CD8-positive, alpha-beta memory T cell (primary cell): ENCODE data around the gene PICK1. TPM values are rescaled to one million over a fixed set of nuclear protein-coding genes. Genes with fewer than 3 reads are reported as not detected.
A peak's percentile ranks its signal among the peaks of the same experiment; 100 is the strongest.
"Not testable (repeated sequence)": the region's sequence is repeated elsewhere in the genome, so short reads cannot be mapped to it uniquely, and the experiment has no call there.

Source experiments
- CTCF ChIA-PET: fragments of 350-600 bp; sonication (Branson Sonifier 250); formaldehyde crosslinking; loops from one replicate; lab custom pipeline; 2021; ENCODE audit warnings: antibody characterized with exemption; lab: Charles Lee
- POLR2A ChIA-PET: fragments of 350-600 bp; sonication (Branson Sonifier 250); formaldehyde crosslinking; loops from one replicate; lab custom pipeline; 2021; ENCODE audit warnings: antibody characterized with exemption; lab: Charles Lee
- DNase-seq, 5 donors: peaks; one replicate each; pipeline versions ENCODE4 v3.0.0 to v3.0.0-alpha.2; 2020 to 2022; ENCODE audit warnings: mixed read lengths in 1 of 5
- H3K27ac ChIP-seq: one replicate; pipeline ENCODE4 v1.7.0; 2013; ENCODE audit warnings: low read depth, mild to moderate bottlenecking, low read length, moderate library complexity
- H3K27me3 ChIP-seq: 2 replicates; pipeline ENCODE4 v1.7.0; 2013; ENCODE audit warnings: low read length, mild to moderate bottlenecking; ENCODE audit not compliant: insufficient read depth, poor library complexity, severe bottlenecking
- H3K36me3 ChIP-seq: 2 replicates; pipeline ENCODE4 v1.7.0; 2013; ENCODE audit warnings: mild to moderate bottlenecking, low read length, moderate library complexity; ENCODE audit not compliant: insufficient read depth
- H3K4me1 ChIP-seq: 2 replicates; pipeline ENCODE4 v1.7.0; 2013; ENCODE audit warnings: mild to moderate bottlenecking, low read length, moderate library complexity; ENCODE audit not compliant: insufficient read depth
- H3K4me3 ChIP-seq: 2 replicates; pipeline ENCODE4 v1.7.0; 2013; ENCODE audit warnings: mild to moderate bottlenecking, low read length
- H3K9me3 ChIP-seq: 2 replicates; pipeline ENCODE4 v1.7.0; 2013; ENCODE audit warnings: mild to moderate bottlenecking, low read length
- H3K27ac Mint-ChIP-seq, 8 donors: one replicate each; pipeline ENCODE4 v1.8.0; 2020 to 2021; ENCODE audit warnings: mixed read lengths in 8 of 8, mild to moderate bottlenecking in 6 of 8, inconsistent platforms in 3 of 8, moderate library complexity in 3 of 8
- H3K27me3 Mint-ChIP-seq, 2 donors: one replicate each; pipeline ENCODE4 v1.8.0; 2020 to 2021; ENCODE audit warnings: mixed read lengths in 2 of 2, mild to moderate bottlenecking in 1 of 2, moderate library complexity in 1 of 2
- H3K36me3 Mint-ChIP-seq, 3 donors: one replicate each; pipeline ENCODE4 v1.8.0; 2020 to 2021; ENCODE audit warnings: mixed read lengths in 3 of 3, inconsistent platforms in 1 of 3, mild to moderate bottlenecking in 1 of 3
- H3K4me1 Mint-ChIP-seq, 3 donors: one replicate each; pipeline ENCODE4 v1.8.0; 2020 to 2021; ENCODE audit warnings: mixed read lengths in 3 of 3, inconsistent platforms in 1 of 3, mild to moderate bottlenecking in 1 of 3
- H3K4me3 Mint-ChIP-seq, 7 donors: one replicate each; pipeline ENCODE4 v1.8.0; 2020 to 2021; ENCODE audit warnings: mixed read lengths in 7 of 7, mild to moderate bottlenecking in 6 of 7, moderate library complexity in 4 of 7, inconsistent platforms in 2 of 7
- H3K9me3 Mint-ChIP-seq, 5 donors: one replicate each; pipeline ENCODE4 v1.8.0; 2020 to 2022; ENCODE audit warnings: mixed read lengths in 5 of 5, mild to moderate bottlenecking in 3 of 5, moderate library complexity in 2 of 5, inconsistent platforms in 1 of 5
- polyA plus RNA-seq: library from polyadenylated mRNA; unstranded; fragments of 300-500 nt; fragmentation: Illumina TruSeq; gene quantifications from one replicate; pipeline ENCODE4 v1.2.3, GENCODE V29; 2021
- total RNA-seq, 2 experiments: library from RNA; stranded (reverse); gene quantifications; one replicate each; pipeline ENCODE4 v1.2.3, GENCODE V29; 2021

Gene PICK1
- total and polyA plus RNA-seq, 3 experiments from 2014 or later, result 9.4 to 22.5 (median 21.0) TPM

DNA sequence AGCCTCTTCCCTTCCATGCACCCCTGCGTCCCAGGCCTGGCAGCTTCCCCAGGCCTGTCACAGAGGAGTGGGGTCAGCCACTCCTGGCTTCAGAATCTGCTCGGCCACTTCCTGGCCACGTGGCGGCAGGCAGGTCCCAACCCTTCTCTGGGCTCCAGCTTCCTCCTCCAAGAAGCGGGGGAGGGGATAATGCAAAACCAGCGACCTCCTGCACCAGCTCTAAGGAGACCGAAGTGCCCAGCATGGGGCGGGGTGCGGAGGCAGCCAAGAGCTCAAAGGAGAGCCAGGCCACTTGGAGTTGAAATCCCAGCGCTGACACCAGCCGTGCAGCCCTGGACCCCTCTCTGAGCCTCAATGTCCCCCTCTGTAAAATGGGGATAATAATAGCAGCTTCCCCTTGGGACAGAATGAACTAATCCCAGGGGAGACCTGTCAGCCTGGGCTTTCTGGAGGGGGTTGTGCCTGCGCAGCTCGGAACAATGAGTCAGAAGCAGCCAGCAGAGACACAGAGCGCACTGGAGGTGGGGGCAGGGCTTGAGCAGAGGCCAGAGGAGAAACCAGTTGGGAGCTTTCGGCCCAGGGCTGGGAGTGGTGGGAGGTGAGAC lies 22.8 kb upstream of the PICK1 start:
- H3K27me3 Mint-ChIP-seq, result no peaks in the 10 kb centered on the region
- H3K4me3 ChIP-seq, result no peak overlapping the region
- H3K9me3 ChIP-seq, result no peaks in the 10 kb centered on the region
- H3K27me3 ChIP-seq, result no peaks in the 10 kb centered on the region
- H3K9me3 Mint-ChIP-seq, result no peaks in the 10 kb centered on the region
- DNase-seq, result no peak
- H3K4me1 ChIP-seq, result no peaks in the 10 kb centered on the region
- no peak overlapping the region for H3K27ac Mint-ChIP-seq
- ChIA-PET CTCF (interaction anchor here (4.7 kb wide), 1 partner anchor 18 kb away, joined by 17 read pairs; no protein-coding TSS in a partner anchor), POLR2A (no interaction called here)
- no peaks in the 10 kb centered on the region for H3K36me3 ChIP-seq
- H3K4me1 Mint-ChIP-seq, result peaks cover 0 to 2% (median 0%) of the 10 kb centered on the region in 3 donors
- no peak overlapping the region for H3K4me3 Mint-ChIP-seq
- peaks cover 0 to 1% (median 0%) of the 10 kb centered on the region in 3 donors for H3K36me3 Mint-ChIP-seq
- peak overlapping the region; percentile 54 for H3K27ac ChIP-seq

- H3K27ac Mint-ChIP-seq, result peak overlapping the region in 1 of 8 donors; percentile 96
- no peaks in the 10 kb centered on the region for H3K9me3 ChIP-seq
- no peaks in the 10 kb centered on the region for H3K27me3 Mint-ChIP-seq
- H3K36me3 ChIP-seq, result no peaks in the 10 kb centered on the region
- H3K4me3 ChIP-seq, result no peak overlapping the region
- H3K9me3 Mint-ChIP-seq, result no peaks in the 10 kb centered on the region
- POLR2A ChIA-PET, result no interaction called here
- no peak for DNase-seq
- peaks cover 0 to 2% (median 0%) of the 10 kb centered on the region in 3 donors for H3K4me1 Mint-ChIP-seq
- H3K36me3 Mint-ChIP-seq, result peaks cover 0 to 1% (median 0%) of the 10 kb centered on the region in 3 donors
- no peaks in the 10 kb centered on the region for H3K27me3 ChIP-seq
- no peaks in the 10 kb centered on the region for H3K4me1 ChIP-seq
- H3K4me3 Mint-ChIP-seq, result peak overlapping the region in 1 of 7 donors; percentile 83
- CTCF ChIA-PET, result interaction anchor here (4.7 kb wide), 1 partner anchor 17 kb away, joined by 17 read pairs; no protein-coding TSS in a partner anchor
- H3K27ac ChIP-seq, result peak overlapping the region; percentile 54
Measured at GRCh38 chr22:38034884-38035529, 22.2 kb upstream of the PICK1 start.

DNA sequence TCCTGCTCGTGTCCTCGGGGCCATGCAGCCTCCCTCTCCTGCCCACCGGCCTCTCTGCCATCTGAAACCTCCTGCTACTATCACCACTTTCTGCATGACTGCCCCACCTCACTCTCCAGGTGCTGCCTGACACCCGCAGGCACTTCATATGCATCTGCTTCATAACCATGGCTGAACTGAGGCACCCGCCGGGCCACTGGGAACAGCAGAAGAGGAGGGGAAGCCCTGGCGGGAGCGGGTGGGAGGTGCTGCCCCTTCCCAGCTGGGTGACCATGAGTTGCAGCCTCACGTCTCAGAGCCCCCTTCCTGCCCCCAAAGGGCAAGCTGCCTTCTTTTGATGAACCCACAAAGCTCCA lies 21.7 kb upstream of the PICK1 start:
- POLR2A ChIA-PET, result no interaction called here
- no peak for DNase-seq
- Mint-ChIP-seq H3K36me3 (peaks cover 0 to 1% (median 0%) of the 10 kb centered on the region in 3 donors), H3K27me3 (no peaks in the 10 kb centered on the region), H3K4me3 (peak overlapping the region in 1 of 7 donors; percentile 83), H3K9me3 (no peaks in the 10 kb centered on the region), H3K27ac (peak overlapping the region in 1 of 8 donors; percentile 96), H3K4me1 (peaks cover 0 to 2% (median 0%) of the 10 kb centered on the region in 3 donors)
- H3K4me1 ChIP-seq, result no peaks in the 10 kb centered on the region
- no peak overlapping the region for H3K4me3 ChIP-seq
- no peak overlapping the region for H3K27ac ChIP-seq
- H3K27me3 ChIP-seq, result no peaks in the 10 kb centered on the region
- no peaks in the 10 kb centered on the region for H3K36me3 ChIP-seq
- H3K9me3 ChIP-seq, result no peaks in the 10 kb centered on the region
- CTCF ChIA-PET, result interaction anchor here (4.7 kb wide), 1 partner anchor 17 kb away, joined by 17 read pairs; no protein-coding TSS in a partner anchor

- ChIA-PET POLR2A (no interaction called here), CTCF (interaction anchor here (2.3 kb wide), 1 partner anchor 15 kb away, joined by 8 read pairs; no protein-coding TSS in a partner anchor)
- peaks cover 0 to 2% of the 10 kb centered on the region in 2 donors for H3K27me3 Mint-ChIP-seq
- peak overlapping the region in 3 of 8 donors; percentile 26 to 89 (median 67) for H3K27ac Mint-ChIP-seq
- H3K27me3 ChIP-seq, result no peaks in the 10 kb centered on the region
- H3K36me3 Mint-ChIP-seq, result peaks cover 0 to 1% (median 0%) of the 10 kb centered on the region in 3 donors
- no peaks in the 10 kb centered on the region for H3K4me1 ChIP-seq
- DNase-seq, result no peak
- H3K4me1 Mint-ChIP-seq, result peaks cover 0 to 2% (median 0%) of the 10 kb centered on the region in 3 donors
- H3K9me3 Mint-ChIP-seq, result no peaks in the 10 kb centered on the region
- no peak overlapping the region for H3K27ac ChIP-seq
- H3K9me3 ChIP-seq, result no peaks in the 10 kb centered on the region
- no peak overlapping the region for H3K4me3 Mint-ChIP-seq
- no peaks in the 10 kb centered on the region for H3K36me3 ChIP-seq
- H3K4me3 ChIP-seq, result no peak overlapping the region
Measured at GRCh38 chr22:38036392-38037062, 20.7 kb upstream of the PICK1 start.

DNA sequence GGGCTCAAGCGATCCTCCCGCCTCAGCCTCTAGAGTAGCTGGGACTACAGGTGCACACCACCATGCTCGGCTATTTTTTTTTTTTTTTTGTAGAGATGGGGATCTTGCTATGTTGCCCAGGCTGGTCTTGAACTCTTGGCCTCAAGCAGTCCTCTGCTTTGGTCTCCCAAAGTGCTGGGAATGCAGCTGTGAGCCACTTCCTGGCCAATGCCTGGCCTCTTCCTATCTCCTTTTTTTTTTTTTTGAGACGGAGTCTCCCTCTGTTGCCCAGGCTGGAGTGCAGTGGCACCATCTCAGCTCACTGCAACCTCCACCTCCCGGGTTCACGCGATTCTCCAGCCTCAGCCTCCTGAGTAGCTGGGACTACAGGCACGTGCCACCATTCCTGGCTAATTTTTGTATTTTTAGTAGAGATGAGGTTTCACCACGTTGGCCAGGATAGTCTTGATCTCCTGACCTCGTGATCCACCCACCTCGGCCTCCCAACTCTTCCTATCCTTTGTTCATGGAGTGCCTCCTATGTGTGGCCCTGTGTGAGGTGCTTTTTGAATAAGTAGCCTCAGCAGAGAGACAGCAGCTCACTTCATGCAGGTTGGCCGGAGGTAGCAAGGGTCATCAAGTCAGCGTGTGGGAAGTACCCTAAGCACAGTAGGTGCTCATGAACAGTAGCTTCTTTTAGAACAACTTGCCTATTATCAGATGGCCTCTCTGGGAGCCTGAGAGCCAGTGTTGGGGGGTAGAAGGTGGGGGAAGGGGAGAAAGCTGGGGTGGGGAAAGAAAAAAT lies 19.6 kb upstream of the PICK1 start:
- H3K27me3 ChIP-seq, H3K9me3 Mint-ChIP-seq, H3K4me1 ChIP-seq, H3K9me3 ChIP-seq, DNase-seq, H3K27me3 Mint-ChIP-seq, H3K4me3 Mint-ChIP-seq, H3K4me1 Mint-ChIP-seq, H3K36me3 ChIP-seq, H3K36me3 Mint-ChIP-seq, H3K27ac ChIP-seq, H3K4me3 ChIP-seq, H3K27ac Mint-ChIP-seq: not testable (repeated sequence)
- ChIA-PET POLR2A (interaction anchor here (0.6 kb wide), 1 partner anchor 66 kb away, joined by 7 read pairs; no protein-coding TSS in a partner anchor), CTCF (interaction anchor here (2.3 kb wide), 1 partner anchor 14 kb away, joined by 8 read pairs; no protein-coding TSS in a partner anchor)

DNA sequence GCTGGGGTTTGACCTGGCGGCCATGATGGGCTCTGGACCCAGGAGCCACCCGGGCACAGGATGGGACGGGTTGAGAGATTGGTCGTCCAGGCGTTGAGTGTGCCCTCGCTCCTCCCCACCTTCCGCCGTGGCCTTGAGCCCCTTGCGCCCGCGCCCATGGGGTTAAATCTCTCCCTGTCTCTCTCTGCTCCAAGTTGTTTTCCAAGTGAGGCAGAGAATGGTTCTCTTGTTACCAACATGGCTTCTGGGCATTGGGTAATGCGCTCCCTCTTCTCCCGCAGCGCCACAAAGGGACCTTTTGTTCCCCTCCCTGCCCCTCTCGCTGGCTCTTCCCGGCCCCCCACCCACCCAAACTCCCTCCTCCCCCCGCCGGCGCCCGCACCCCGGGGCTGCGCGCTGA lies 18.8 kb upstream of the PICK1 start:
- DNase-seq, result no peak
- ChIA-PET CTCF (interaction anchor here (2.3 kb wide), 1 partner anchor 14 kb away, joined by 8 read pairs; no protein-coding TSS in a partner anchor), POLR2A (interaction anchor here (0.6 kb wide), 1 partner anchor 65 kb away, joined by 7 read pairs; no protein-coding TSS in a partner anchor)
- H3K9me3 Mint-ChIP-seq, result no peaks in the 10 kb centered on the region
- Histone ChIP-seq H3K27me3 (no peaks in the 10 kb centered on the region), H3K36me3 (no peaks in the 10 kb centered on the region), H3K4me3 (no peak overlapping the region), H3K4me1 (no peaks in the 10 kb centered on the region), H3K27ac (no peak overlapping the region), H3K9me3 (no peaks in the 10 kb centered on the region)
- peaks cover 0 to 1% (median 0%) of the 10 kb centered on the region in 3 donors for H3K36me3 Mint-ChIP-seq
- peaks cover 0 to 2% (median 0%) of the 10 kb centered on the region in 3 donors for H3K4me1 Mint-ChIP-seq
- H3K4me3 Mint-ChIP-seq, result no peak overlapping the region
- H3K27ac Mint-ChIP-seq, result no peak overlapping the region
- peaks cover 0 to 2% of the 10 kb centered on the region in 2 donors for H3K27me3 Mint-ChIP-seq

DNA sequence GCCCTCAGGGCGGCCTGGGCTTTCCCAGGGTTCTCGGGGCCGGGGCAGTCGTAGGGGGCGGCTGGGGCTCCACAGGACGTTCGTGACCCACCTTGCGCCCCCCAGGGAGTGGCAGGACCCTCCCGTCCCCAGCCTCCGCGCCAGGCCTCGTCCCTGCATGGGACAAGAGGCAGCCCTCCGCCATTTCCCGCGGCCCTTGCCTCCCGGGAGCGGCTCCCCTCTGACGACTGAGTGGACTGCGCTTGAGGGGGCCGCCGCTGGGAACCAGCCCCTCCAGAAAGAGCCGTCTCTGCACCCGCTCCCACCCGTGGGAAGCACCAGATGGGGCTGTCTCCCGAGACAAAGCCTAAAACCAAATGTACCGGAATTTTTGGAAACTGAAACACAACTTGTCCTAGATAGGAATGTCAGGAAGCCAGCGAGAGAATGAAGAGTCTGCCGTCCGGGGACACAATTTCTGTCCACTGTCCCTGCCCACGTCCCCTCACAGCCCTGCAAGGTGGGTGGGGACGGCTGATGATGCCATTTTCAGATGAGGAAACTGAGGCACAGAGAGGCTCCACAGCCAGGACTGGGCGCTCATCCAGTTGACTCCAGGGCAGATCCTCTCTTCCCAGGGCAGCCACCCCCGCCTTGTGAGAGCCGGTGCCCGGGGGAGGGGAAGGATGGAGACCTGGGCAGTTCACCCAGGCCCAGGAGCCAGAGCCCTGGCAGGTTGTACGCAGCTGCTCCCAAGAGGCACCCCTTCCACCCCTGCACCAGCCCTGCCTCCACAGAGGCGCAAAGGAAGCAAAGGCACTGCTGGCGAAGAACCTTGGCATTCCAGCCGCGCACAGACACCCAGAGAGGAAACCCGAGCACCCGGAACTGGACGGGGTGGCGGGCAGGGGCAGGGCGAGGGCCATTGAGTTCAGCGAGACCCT lies 18.1 kb upstream of the PICK1 start:
- H3K4me3 Mint-ChIP-seq, result no peak overlapping the region
- CTCF ChIA-PET, result no interaction called here

More for the DNA sequence above, 18.1 kb upstream of the PICK1 start:
- POLR2A ChIA-PET, result no interaction called here
- H3K9me3 Mint-ChIP-seq, result no peaks in the 10 kb centered on the region
- Histone ChIP-seq H3K4me3 (no peak overlapping the region), H3K9me3 (no peaks in the 10 kb centered on the region), H3K4me1 (no peaks in the 10 kb centered on the region), H3K27ac (no peak overlapping the region), H3K27me3 (no peaks in the 10 kb centered on the region), H3K36me3 (no peaks in the 10 kb centered on the region)
- DNase-seq, result no peak
- H3K27me3 Mint-ChIP-seq, result peaks cover 0 to 2% of the 10 kb centered on the region in 2 donors
- peaks cover 0 to 2% (median 0%) of the 10 kb centered on the region in 3 donors for H3K4me1 Mint-ChIP-seq
- peaks cover 0 to 1% (median 0%) of the 10 kb centered on the region in 3 donors for H3K36me3 Mint-ChIP-seq
- H3K27ac Mint-ChIP-seq, result no peak overlapping the region
